Activated CD4-positive, CD25-positive, alpha-beta regulatory T cell treated with anti-CD3 and anti-CD28 coated beads, Interleukin-2, amount 50 U/mL, for 16 hours (primary cell): Measurements from ENCODE around the gene SORCS3.

ENCODE experiments used
- DNase-seq: peaks from one replicate; pipeline ENCODE4 v3.0.0-alpha.2; 2020; ENCODE audit warnings: low read depth, low spot score

Gene SORCS3

DNA sequence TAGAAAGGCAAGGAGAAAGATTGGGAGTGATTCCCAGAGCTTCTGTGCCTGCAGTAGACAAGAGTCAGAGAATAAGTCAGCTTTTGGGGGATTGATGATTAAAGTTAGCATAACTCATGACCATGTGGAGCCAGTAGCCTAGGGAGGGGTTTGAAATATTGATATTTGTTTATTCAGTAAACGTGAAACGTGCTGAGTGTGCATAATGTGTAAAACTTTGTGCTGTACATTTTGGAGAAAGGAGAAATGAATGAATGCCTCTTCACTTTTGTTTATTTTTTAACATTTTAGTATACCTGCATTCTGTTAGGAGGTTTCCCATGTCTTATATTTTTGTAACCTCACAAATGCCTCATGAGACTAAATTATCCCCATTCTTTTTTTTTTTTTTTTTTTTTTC is 272.3 kb downstream of the SORCS3 start:
- DNase-seq, result no peak

DNA sequence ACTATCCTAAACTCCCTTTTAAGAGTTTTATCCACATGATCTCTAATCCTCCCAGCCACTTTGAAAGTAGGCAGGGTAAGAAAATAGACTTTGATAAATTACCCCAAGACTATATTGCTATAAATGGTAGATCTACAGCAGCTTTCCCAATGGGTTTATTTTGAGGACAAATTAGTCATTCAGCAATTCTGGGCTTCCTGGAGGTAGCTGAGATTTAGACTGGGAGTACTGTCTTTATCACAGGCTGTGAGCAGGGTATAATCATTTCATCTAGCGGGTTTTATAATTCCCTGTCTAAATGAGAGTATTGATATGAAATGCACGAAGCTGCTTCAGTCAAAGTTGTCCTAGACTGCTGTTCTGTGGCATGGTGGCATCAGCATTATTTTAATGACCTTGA is 279.4 kb downstream of the SORCS3 start:
- DNase-seq, result no peak

DNA sequence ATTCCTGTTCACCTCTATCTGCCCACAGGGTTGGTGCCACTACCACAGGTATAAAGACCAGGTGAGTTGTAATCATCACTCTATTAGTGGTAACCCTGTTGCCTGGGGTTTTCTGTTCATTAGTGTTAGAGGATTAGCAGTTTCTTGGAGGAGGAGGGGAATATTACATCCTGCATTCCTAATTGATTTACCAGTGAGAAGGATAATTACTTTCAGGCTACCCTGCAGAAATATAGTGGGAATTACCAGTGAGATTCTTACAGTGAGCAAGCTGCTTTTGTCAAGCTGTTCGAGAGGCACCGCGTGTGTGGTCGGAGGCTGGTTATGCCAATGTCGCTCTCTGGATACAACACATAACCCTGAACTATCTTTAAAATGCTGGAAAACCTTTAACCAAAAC is 280.7 kb downstream of the SORCS3 start:
- DNase-seq, result no peak

DNA sequence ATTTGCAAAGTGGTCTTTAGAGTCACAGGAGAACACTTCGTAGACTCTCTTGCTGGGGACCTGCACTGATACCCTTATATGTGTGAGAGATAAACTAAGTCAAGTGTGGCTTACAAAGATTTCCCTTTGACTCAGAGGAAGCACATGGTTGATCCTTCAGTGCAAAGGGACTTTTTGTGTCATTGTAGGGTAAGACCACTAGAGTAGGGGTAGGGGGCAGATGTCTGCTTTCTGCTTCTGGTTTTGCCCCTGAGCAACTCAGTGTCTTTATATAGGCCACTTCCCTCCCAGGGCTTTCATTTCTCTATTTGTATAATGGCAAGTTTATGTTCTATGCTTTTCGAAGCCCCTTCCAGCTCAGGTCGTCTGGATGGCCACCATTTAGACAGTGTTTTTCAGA is 281.7 kb downstream of the SORCS3 start:
- DNase-seq, result no peak

DNA sequence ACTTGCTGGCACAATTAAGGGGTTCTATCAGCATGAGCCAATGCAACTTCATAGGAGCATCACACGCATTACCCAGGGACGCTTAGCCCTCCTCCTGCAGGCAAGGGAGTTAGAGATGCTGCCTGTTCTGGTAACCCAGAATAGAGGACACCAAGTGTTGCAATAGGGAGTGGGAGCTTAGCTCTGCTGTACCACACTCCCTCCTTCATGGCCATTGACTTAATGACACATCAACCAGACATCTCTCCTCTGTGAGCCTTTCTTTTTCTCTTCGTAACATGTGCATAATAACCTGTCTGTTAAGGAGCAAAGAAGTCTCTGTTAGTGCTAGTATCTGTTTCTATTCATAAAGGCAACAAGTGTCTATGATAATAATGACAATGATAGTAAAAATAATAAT is 282.4 kb downstream of the SORCS3 start:
- no peak for DNase-seq

DNA sequence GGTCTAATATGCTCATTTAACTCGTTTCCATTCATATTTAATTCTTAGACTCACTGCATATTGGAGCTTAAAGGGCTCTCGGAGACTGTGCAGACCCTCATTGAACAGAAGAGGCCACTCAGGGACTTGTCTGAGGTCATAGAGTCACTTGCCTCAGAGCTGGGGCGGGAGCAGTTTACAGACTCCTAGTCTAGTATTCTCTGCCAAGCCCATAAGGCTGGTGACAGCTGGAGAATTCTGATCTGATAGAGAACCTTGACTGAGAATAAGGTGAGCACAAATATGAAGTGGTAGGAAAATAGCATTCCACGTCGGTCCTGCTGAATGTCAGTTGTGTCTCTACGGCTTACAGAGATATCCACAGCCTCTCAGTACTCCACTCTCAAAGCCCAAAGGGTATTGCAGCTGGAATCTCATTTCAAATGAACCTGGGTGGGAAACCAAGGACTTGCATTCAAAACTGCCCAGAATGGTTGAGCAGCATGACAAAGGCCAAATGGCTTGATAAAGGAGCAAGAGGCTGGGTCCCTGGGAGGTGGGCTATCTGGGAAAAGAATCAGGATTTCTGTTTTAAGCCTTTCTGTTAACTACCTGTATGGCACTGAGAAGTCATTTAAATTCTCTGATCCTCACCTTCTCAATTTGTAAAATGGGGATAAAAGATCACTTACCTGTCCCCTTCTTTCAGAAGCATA is 283.2 kb downstream of the SORCS3 start:
- DNase-seq, result no peak

DNA sequence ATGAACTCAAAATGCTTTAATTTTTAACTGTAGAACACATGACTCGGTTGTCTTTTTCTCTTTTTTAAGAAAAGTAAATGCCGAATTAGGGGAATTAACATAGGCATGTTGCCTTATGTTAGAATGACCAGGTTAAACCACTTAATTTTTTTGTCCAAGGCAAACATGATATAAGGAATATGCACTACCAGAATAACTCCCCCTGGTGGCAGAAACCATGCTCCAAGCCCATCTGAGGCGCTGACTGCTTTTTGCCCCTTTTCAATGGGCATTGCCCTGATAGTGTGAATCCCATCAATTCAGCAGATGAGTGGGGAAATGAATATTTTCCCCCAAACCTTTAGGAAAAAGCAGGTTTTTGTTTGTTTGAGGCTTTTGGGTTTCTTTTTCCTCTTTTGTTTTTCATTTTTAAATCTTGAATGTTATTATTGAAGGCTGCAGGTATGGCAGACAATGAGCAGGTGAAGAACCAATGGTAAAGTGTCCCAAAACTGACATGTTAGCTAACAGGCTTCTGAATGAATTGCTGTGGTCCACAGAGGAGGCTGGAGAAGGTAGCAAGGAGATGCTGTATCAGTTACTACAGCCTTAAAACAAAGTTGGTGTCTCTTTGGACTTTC is 284.3 kb downstream of the SORCS3 start:
- no peak for DNase-seq

DNA sequence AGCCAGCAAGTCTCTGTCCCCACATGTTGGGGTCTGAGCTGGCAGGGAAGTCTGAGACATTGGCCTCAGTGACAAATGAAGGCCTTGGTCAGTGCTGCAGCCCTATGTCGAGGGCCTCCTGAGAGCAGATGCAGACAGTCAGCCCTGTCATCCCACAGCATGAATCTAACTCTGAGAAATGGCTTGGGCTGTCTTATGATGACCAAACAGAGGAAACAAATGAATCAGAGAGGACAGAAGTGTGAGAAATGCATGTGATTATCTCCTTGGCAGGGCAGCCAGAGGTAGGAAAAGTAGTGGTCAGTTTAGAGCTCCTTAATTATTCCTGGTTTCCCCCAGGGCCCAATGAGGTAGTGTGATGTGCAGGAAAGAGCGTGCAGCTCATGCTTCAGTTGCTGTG is 287.6 kb downstream of the SORCS3 start:
- DNase-seq, result no peak

DNA sequence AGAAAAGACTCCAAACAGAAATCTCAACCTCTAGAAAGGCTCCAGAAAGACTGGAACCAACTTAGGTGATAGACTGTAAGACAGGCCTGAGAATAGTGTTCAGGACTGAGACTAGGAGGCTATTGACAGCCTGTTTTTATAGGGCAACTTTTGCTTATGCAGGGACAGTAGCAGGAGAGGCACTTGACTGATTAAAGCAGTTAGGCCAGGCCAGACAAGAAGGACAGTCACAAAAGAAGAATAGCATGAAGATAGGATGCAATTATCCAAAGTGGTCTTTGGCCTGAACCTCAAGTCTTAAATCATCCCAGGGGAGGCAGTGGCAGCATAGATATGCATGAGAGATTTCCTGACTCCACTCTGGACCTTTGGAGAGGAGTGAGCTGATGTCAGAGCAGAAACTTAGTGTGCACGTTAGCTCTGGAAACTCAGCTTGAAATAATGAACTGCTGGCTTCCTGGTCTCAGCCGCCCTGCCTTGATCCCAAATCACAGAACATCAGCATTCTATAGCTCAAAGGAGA is 290.6 kb downstream of the SORCS3 start:
- DNase-seq, result no peak

DNA sequence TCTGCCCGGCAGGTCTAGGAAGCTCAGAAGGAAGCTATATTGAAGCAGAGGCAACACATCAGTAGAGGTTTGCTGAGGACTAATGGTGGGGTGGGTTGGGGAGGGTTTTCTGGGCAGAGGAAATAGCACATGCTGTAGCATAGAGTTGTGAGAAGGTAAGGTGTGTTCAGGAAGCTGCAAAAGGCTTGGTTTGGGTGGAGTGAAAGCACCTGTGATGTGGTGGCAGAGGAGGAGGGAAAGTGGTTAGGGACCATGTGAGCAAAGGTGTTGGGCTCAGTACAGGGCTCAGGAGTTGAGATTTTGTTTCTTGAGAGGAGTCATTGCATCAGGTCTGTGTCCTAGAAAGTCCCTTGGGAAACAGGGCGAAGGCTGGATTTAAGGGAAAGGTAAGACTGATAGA is 294.6 kb downstream of the SORCS3 start:
- DNase-seq, result no peak

DNA sequence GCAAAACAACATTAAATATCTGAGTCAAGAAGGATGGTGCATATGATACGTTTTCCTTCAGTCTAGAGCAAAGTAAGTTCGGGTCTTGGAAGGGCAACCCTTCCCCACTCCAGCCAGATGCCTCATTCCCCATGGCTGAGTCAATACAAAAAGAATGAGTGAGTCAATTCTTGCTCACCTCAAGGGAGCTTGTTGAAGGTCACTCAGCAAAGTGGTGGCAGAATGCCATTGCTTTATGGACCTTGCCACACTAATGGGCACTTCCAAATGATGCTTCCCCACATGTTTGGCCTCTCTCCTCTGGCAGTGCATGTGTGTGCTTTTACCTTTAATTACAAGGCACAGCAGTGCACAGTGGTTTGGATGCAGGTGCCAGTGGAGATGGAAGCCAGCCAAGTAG is 296.5 kb downstream of the SORCS3 start:
- DNase-seq, result no peak

DNA sequence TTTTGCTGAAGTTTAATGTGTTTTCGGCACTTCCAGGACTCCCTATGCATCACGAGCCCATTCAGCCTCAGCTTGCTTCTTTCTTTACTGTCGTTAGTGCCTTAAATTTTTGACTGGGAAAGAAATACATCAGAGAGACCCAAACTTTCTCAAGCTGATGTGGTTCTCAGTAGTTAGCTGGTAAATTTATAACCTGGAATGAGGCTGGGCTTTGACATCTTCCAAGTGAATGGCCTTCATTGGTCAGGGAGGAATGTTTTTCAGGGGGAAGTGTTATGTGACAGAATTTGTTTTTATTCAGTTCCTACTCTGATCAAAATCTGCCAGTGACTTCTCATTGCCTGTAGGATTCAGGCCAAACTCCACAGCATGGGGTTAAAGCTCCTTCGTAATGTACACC is 296.9 kb downstream of the SORCS3 start:
- no peak for DNase-seq

DNA sequence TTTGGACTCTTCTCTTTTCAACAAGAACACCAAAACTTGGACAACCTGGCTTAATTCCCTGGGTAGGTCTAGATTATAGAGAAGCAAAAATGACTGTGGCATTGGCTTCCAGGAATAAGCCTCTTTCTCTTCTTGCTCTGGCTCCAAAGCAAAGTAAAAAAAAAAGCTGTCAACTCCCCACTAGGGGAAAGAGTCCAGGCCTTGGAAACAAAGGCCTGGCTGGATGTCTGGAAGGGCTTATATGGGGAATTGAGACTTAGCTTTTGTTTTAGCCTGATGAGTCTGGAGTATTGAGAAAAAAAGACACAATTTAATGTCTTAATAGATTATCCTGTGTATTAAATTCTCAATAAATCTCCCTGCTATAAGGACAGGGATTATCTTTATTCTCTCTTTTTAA is 300.6 kb downstream of the SORCS3 start:
- DNase-seq, result no peak

DNA sequence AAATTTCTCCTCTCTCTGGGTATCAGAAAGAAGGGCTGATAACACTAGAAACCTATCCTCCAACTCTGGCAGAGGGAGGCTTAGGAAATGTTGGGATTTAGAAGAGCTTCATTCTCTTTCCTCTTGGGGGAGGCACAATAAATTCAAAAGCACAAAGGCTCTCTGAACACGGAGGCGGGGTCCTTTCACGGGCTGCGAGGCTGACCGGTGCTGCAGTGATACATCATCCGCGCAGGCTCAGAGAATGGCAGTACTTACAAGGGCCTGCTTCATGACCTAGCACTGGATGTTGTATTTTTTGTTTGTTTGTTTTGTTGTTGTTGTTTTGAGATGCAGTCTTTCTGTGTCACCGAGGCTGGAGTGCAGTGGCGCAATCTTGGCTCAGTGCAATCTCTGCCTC is 306.2 kb downstream of the SORCS3 start:
- no peak for DNase-seq

DNA sequence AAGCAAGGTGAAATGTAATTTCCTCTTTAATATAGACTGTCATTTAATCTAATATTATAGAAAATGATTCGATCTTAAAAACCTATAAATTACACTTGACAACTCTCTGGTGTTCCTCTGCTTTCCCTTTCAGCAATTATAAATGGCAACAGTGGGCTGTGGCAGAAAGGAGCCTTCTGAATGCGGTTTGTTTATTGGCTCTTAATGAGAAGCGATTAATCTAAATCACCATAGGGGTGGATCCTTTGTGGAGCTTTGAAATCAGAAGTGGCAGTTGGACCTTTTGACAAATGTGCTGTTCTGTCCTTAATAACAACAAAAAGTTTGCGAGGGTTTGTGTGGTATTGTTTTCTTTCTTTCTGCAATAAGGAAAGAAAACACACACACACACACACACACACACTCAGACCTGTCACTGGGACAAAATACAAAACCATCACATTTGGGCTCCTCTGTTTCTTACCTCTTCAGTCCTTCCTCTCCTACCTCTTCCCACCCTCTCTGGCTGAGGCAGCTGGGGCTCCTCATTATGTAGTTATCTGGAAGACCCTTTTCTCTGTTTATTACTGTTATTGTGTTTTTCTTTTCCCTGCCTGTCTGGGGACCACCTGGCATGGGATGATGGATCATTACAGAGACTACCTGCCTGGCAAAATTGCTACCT is 316.2 kb downstream of the SORCS3 start:
- no peak for DNase-seq

DNA sequence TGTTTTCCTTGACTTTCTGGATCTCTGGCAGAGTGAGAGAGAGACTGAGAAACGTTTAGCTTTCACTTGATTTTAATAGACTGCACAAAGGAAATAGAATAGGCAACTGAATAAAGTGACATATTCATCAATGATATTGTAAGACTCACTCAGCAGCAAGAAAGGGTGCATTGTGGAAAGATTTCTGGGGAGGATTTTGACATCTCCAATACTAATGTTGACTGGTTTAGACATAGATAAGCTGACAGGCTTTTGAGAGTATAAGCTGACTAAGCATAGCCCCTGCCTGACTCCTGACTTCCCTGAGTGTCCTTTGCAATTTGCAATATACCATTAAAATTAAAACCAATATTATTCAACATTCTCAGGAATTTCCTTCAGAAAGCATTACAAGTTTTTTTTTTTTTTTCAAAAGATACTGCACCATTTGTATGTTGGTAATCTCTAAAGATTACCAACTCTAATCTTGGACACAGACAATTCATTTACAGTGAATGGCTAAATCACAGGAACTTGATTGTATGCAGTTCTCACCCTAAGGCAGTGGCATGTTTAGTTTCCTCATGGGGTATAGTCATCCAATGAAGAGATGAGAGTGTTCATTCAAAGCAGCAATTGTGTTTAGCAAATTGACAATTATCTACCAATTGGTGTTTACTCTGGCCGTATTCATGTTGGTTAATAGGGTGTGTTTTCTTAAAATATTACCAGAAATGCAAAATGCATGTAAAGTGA is 325.6 kb downstream of the SORCS3 start:
- no peak for DNase-seq

DNA sequence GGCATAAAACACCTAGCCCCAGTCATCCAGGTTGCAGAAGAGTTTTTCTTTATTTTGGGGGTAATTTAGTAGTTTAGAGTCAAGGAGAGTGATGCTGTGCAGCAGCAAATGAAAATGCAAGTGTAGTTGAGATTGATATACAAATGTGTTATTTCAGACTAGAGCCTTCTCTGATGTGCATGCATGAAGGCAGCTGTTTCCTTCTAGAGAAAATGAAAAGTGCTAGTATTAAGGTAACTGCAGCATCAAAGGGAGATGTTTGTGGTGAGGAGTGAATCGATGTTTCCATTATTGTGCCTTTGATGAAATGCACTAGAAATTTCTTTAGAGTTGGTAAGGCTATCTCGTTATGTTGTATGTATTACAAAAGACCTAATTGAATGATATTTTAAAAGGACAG is 339.3 kb downstream of the SORCS3 start:
- no peak for DNase-seq

DNA sequence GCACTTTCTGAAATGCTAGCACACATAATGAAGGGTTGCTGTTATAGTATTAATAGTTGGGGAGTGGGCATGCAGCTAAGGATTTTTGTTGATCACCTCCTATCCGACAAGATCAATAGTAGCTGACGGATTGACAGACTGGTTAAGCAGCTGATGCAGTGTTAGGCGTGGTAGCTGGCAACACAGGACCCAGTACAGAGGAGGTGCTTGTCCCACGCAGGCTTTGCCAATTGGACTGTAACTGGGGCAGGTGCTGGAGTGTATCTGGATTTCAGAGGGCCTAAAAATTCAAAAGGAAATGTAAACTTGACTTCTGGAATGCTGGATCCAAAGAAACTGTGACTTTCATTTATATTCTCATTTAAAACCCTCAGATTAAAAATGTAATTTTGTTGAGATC is 340.9 kb downstream of the SORCS3 start:
- no peak for DNase-seq

DNA sequence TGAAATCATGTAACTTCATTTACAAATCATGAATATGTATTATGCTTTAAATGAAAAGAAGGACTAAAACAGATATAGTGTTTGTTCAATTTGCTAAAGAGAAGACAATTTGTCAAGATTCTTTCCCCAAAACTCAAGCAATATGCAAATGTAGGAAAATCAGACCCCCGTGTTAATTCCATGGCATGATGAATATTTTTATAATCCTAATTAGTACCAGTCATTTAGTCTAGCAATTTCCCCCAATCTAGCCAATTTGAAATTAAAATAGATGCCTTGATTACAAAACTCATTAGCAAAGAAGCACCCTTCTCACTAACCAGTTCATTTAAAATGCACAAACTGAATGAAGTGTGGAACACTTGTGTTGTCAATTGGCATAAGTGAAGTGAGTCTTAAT is 347.6 kb downstream of the SORCS3 start:
- DNase-seq, result no peak

DNA sequence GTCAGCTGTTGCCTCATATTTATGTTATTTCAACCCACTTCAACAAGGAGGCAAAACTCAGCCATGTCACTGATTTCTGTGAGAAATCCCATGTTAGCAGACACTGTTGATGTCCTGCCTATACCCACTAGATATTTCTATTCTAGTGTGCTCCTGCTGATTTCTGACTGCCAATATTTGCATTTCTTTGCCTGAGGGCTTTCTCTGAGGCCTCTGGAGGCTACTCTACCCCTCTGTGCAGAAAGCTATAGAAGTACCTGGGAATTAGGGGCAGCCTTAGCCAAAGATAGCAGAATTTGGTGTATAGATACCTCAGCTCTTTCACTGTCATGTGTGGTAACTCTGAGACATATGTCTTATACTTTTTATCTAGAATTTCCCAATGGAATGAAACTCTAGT is 348.8 kb downstream of the SORCS3 start:
- DNase-seq, result no peak

DNA sequence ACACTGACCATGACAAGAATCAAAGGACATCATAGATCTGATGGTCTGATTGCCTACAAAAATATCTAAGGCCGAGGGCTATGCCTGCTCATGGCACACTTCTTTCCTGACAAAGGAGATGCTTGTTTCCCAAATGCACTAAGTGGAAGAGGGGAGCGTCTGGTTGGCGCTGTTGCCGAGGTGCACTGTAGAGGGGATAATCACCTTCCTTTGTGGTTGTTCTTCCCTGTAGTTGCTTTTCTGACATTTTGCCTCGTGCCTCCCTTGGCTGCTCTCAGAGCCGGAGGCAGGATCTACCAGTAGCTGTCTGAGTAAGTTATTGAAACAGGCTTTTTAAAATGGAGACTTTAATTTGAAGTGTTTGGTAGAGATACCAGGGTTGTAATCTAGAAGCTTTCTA is 352.0 kb downstream of the SORCS3 start:
- no peak for DNase-seq

DNA sequence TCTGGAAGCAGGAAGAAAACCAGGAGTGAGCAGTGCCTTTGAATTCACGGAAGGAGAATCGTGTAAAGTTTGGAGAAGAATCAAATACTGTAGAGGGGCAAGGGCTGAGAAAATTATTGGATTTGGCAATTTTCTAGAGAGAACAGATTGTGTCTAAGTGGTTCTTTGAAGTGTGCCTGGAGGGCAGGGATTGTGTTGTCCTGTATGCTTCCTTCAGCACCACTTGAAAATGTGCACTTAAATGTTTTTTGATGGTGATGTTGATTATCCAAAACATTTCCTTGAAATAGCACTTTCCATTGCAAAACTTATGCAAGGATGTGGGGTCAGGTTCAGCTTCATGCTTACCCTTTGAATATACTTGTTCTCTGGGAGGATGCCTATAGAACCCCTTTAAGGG is 360.2 kb downstream of the SORCS3 start:
- no peak for DNase-seq
